BJ (cell line): ENCODE results near the gene MYO3B. TPM values are rescaled to one million over a fixed set of nuclear protein-coding genes. Genes with fewer than 3 reads are reported as not detected.

ENCODE experiments used
- CTCF ChIA-PET: fragments of 350-600 bp; formaldehyde crosslinking; extraction: SDS; loops from one replicate; lab custom pipeline; 2021; ENCODE audit warnings: antibody characterized with exemption, inconsistent platforms; lab: Yijun Ruan, JAX
- POLR2A ChIA-PET: fragments of 300-600 bp; sonication (Branson Sonifier 250); formaldehyde crosslinking; extraction: SDS; loops from one replicate; lab custom pipeline; 2021; ENCODE audit warnings: antibody characterized with exemption; lab: Charles Lee
- DNase-seq: peaks from one replicate; pipeline ENCODE4 v3.0.0-alpha.2; 2011; ENCODE audit warnings: low read depth
- H3K27me3 ChIP-seq: 2 replicates; pipeline ENCODE4 v1.6.0; 2011; ENCODE audit warnings: low read length; ENCODE audit not compliant: control insufficient read depth, insufficient read depth
- H3K36me3 ChIP-seq: 2 replicates; pipeline ENCODE4 v1.5.1; 2011; ENCODE audit warnings: low read length; ENCODE audit not compliant: control insufficient read depth, insufficient read depth
- H3K4me3 ChIP-seq: 2 replicates; pipeline ENCODE4 v1.5.1; 2011; ENCODE audit warnings: low read depth, mild to moderate bottlenecking, control low read depth, low read length
- CTCF ChIP-seq: IDR thresholded peaks from 2 replicates; pipeline ENCODE4 v1.5.1; 2011; ENCODE audit warnings: low read depth, mild to moderate bottlenecking, control low read depth, inconsistent platforms, low read length, moderate library complexity; ENCODE audit not compliant: insufficient read depth
- polyA plus RNA-seq: library from polyadenylated mRNA; depleted of rRNA; stranded (reverse); fragments of >200 nt; gene quantifications from 2 replicates; pipeline ENCODE4 v1.2.3, GENCODE V29; 2011

Gene MYO3B
- polyA plus RNA-seq, 1 experiment, result not detected

GRCh38 chr2:170401187-170401586 is 223.2 kb downstream of the MYO3B start:
- H3K4me3 ChIP-seq, result no peak overlapping the region
- no peaks in the 10 kb centered on the region for H3K36me3 ChIP-seq
- TF ChIP-seq CTCF, result no peak
- no peak for DNase-seq
- ChIA-PET POLR2A (no interaction called here), CTCF (interaction anchor here (2.9 kb wide), 1 partner anchor 8 kb away, joined by 8 read pairs; no protein-coding TSS in a partner anchor)
- H3K27me3 ChIP-seq, result no peaks in the 10 kb centered on the region

GRCh38 chr2:170404846-170405245 is 226.9 kb downstream of the MYO3B start:
- ChIA-PET POLR2A (no interaction called here), CTCF (interaction anchor here (5.2 kb wide), 1 partner anchor 410 kb away, joined by 69 read pairs; the partner anchor contains the start of gene GAD1)
- H3K4me3 ChIP-seq, result no peak overlapping the region
- H3K36me3 ChIP-seq, result no peaks in the 10 kb centered on the region
- no peaks in the 10 kb centered on the region for H3K27me3 ChIP-seq
- no peak for DNase-seq
- no peak for TF ChIP-seq CTCF

- no peak for DNase-seq
- CTCF ChIA-PET, result interaction anchor here (5.2 kb wide), 1 partner anchor 409 kb away, joined by 69 read pairs; the partner anchor contains the start of gene GAD1
- no peak for TF ChIP-seq CTCF
- POLR2A ChIA-PET, result no interaction called here
- no peaks in the 10 kb centered on the region for H3K36me3 ChIP-seq
- H3K4me3 ChIP-seq, result no peak overlapping the region
- H3K27me3 ChIP-seq, result no peaks in the 10 kb centered on the region
Measured at GRCh38 chr2:170405326-170405725, 227.4 kb downstream of the MYO3B start.

- no peak for TF ChIP-seq CTCF
- no peak overlapping the region for H3K4me3 ChIP-seq
- ChIA-PET CTCF (interaction anchor here (0.7 to 5.2 kb wide), 29 partner anchors 9 to 464 kb away, joined by 3 to 69 read pairs (median 4); partner anchors contain the start of gene GAD1), POLR2A (no interaction called here)
- H3K27me3 ChIP-seq, result no peaks in the 10 kb centered on the region
- DNase-seq, result no peak
- no peaks in the 10 kb centered on the region for H3K36me3 ChIP-seq
Measured at GRCh38 chr2:170408461-170409163, 230.7 kb downstream of the MYO3B start.

- Histone ChIP-seq H3K36me3 (no peaks in the 10 kb centered on the region), H3K4me3 (no peak overlapping the region), H3K27me3 (no peaks in the 10 kb centered on the region)
- peak; percentile 85 for TF ChIP-seq CTCF
- POLR2A ChIA-PET, result no interaction called here
- no peak for DNase-seq
- CTCF ChIA-PET, result interaction anchor here (0.6 to 5.2 kb wide), 29 partner anchors 9 to 462 kb away, joined by 3 to 69 read pairs (median 4); partner anchors contain the start of genes ERICH2 and GAD1
Measured at GRCh38 chr2:170409164-170409535, 231.2 kb downstream of the MYO3B start.
